SW480 (cell line): Measurements from ENCODE around the gene CAMTA1.

Experiments
- DNase-seq: peaks from one replicate; pipeline ENCODE4 v3.0.0-alpha.2; 2016; ENCODE audit warnings: low spot score

CAMTA1 gene

DNA sequence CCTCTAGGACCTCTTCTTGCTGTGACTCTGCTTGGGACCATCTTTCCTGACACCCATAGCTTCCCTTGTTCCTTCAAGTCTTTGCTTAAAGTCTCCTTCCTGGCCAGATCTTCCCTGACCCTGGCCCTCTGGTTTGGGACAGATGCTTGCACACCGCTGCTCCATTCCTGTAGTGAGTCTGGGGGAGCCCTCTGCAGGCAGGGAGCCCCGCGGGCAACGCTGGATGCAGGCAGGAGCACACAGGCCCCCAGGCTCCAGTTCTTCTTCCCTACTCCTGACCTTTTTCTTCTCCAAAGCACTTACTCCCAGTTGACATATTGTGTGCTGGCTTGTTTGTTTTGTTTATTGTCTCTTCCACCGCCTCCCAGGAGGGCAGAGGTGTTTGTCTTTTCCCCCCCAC lies 413.4 kb downstream of the CAMTA1 start:
- no peak for DNase-seq

DNA sequence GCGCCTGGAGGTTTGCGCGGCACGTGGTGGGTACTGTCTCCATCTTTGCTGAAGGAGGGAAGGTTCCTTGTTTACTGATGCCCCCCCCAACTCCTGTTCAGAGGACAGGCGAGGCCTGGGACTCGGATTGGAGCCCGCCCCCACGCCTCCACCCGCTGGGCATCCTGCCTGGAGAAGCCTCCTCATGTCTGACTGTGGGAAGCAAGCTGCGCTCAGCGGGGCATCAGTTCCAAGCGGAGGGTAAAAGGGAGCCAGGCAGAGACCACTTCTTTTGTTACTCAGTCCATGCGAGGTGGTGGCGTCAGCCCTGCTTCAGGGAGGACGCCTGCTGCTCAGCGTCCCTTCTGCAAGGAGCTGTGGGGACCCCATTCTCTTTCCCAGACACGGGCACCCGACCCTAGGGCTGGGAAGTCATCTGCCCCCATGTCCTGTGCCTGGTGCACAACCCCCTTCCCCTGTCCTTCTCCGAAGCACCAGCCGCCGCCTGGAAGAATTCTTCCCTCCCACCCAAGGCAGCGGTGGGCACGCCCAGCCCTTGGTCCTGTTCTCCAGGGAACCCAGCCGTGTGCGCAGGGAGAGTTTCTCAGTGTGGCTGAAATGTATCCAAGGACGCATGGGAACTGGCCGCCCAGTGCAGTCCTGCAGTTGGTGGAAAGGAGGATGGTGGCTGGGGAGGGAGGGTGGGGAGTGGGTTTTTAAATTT lies 414.0 kb downstream of the CAMTA1 start:
- DNase-seq, result no peak

DNA sequence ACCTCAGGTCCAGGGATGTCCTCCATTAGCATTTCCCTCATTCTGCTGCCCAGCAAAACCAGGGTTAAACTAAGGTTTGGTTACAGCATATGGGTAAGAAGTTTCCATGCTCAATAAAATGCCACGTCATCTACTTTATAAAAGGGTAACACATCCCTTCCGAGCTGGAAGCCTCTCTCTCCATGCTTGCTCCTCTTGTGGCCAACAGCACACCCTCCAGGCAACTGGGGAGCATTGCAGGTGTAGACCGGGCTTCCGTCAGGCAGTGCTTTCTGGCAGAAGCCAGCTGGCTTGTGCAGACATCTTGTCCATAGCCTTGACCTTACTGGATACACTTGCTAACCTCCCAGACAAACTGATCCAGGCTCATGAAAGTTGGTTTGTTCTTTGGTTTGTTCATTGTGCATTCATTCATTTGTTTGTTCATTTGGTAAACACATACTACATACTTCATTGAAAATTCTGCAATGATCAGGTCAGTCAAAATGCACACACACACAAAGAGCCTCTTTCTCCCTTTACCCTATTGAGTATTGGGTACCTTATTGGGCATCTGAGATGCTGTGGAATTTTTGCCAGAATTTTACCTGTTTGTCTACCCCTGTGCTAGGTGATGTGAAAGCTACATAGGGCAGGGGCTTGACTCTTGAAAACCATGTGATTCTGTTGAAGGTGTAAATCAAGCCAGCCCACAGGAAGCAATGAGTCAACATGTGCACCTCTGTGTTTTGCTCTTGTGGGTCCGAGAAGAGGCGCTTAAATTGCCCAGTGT lies 422.8 kb downstream of the CAMTA1 start:
- peak; percentile 57 for DNase-seq

DNA sequence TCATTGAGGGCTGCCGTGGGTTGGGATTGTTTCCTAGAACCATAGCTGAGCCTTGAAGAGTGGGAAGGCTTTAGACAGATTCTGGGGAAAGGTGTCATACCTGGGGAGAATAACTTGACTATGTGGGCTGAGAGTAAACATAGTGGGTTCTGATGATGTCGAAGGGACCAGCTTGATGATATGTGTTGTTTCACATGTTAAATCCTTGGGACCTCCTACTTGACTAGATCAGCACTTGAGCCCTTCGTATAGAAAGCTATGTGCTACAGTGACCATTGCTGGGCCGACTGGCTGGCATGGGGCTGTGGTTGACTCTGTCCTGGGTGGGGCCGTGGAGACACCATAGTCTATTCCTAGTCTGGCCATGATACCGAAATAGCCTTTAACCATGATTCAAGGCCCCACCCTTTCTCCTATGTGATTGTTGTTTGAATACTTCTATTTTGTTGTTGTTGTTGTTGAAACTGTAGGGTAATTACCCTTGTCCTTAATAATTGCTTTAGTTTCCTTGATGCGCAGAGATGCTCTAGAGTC lies 423.5 kb downstream of the CAMTA1 start:
- no peak for DNase-seq

DNA sequence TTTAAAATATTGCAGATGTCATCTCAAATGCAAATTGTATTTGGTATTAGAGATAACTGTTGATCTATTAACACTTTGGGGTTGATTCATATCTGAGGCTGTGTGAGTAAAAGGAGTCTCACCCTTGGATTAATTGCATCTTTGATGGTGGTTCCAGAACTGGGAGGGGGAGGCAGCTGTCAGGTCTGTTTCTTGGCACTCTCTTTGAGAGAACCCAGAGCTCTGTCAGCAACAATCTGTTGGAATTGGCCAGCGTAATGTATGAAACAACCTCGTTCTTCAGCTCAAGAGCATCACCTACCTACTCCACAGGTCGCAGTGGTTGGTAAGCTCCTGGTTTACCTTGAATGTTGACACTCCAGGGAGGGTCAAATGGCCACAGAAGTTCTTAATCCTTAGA lies 424.1 kb downstream of the CAMTA1 start:
- DNase-seq, result no peak

DNA sequence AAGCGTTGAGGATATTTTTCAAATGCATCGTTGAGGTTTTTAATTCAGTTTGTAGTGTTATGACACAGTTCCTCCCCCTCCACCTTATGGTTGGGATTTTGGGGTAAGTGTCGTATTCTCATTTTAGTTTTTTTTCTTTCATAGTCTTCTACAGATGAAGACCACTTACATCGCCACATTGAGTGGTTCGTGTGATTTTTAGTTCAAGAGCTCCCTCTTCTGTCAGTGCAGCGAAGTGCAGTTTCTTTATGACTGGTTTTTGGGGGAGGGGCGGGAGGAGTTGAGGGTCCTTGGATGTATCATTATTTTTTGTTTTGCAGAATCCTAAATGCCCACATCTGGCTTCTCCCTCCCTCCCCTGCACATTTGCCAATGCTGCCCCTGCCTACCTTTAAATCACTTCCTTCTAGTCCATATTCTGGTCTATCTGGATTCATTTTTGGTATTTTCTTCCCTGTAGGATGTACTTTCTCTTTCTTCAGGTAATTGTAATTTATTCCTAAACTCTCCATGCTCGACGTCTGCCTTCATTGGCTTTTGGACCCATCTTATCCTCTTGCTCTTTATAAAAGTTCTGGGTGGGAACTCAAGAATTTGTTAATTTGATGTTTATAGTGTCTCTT lies 433.1 kb downstream of the CAMTA1 start:
- peak; percentile 42 for DNase-seq

DNA sequence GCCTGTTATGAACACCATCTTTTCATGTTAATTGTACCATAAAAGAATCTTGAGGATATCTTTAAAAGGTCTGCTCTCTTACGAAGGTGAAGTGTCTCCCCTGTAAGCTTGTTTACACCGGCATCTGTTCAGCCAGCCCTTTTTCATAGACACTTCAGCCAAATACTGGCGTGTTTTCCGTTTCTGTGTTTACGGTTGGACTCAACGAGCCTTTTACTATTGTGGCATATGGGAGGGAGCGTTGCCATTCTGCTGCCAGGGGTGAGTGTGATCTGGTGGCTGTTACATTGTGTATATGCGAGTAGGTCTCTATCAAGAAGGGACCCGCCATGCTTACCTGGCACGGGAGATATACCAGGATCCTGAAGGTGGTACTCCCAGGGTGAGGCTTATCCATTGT lies 433.8 kb downstream of the CAMTA1 start:
- DNase-seq, result no peak

DNA sequence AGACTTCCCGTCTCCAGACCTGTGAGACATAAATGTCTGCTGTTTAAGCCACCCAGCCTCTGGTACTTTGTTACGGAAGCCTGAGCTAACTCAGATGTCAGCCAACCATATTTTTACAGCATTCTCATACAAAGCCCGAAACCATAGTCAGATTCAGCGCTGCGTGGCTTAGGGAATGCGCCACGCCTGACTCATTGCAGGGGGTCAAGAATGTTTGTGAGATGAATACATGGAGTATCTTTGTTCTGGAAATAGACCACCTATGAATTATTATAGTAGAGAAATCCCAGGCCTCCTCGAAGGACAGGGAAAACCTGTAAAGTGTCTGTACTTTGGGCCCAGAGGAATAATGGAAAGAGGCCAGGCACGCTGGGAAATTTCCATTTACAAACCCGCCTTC lies 434.8 kb downstream of the CAMTA1 start:
- no peak for DNase-seq

DNA sequence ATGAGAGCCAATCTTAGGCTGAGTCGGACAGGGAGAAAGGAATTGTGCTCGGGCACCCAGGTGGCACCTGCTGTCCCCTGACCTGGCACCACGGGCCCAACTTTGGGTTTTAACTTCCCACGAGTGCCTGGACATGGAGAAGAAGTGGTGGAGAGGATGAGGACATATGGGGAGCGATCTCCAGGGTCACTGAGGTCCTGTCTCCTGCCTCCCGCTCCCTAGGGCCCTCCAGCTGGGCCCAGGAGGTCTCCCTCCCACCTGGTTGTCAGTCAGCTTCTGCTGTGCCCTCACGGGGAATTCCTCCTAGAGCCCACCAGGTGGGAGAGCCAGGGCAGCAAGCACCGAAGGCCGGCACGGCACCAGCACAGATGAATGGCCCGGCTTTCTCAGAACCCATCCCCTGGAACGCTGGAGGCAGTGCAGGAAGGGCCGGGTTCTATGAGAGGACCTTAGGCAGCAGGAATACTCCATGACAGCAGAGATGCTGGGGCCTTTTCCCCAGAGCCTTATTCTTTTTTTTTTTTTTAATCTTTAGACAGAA lies 435.5 kb downstream of the CAMTA1 start:
- no peak for DNase-seq

DNA sequence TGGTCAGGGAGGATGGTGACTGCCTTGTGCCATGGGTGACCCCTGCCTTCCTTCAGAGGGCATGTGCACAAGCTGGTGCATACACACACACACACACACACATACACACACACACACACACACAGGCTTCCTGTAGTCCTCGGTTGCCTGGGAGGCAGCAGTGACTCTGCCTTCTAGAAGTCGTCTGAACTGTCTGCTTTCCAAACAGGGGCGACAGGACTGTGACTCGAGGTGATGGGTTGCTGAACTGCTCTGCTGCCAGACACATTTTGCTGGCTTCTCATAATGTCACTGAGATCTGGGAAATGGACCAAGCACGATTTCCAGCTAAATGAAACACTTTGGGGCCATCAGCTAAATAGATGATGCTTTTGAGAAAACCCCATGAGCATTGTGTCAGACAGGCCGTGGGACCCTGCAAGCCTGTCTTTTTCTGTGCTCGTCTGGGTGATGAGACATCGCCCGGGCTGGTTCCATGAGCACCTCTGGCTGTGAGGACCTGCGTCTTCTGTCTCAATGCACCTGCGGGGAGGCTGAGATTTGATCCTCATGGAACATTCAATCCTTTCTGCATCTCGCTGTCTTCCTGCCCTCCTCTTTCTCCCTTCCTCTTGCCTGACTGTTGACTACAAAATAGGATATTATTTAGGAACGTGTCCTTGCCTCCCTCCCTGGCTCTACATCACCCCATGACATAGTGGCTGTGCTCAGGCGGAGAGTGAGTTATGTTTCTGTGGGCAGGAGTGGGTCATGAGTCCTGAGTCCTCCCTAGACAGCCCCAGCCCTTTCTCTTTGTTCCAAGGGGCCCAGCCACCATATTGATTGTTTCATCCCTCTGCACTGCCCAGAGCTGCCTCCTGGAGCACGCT lies 436.8 kb downstream of the CAMTA1 start:
- DNase-seq, result no peak

DNA sequence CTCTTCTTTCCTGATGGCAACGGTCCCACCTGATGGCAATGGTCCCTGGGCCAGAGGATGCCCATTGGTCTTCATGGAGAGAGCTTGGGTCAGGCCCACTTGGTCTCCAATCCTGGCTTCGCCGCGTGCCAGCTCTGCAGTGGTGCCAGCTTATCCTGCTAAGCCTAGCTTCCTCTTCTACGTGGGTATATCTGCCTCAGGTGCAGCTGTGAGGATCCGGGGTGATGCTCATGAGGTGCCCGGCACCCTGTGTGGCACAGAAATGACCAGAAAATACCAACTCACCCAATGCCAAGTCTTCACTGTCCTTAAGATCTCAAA lies 437.4 kb downstream of the CAMTA1 start:
- DNase-seq, result no peak

DNA sequence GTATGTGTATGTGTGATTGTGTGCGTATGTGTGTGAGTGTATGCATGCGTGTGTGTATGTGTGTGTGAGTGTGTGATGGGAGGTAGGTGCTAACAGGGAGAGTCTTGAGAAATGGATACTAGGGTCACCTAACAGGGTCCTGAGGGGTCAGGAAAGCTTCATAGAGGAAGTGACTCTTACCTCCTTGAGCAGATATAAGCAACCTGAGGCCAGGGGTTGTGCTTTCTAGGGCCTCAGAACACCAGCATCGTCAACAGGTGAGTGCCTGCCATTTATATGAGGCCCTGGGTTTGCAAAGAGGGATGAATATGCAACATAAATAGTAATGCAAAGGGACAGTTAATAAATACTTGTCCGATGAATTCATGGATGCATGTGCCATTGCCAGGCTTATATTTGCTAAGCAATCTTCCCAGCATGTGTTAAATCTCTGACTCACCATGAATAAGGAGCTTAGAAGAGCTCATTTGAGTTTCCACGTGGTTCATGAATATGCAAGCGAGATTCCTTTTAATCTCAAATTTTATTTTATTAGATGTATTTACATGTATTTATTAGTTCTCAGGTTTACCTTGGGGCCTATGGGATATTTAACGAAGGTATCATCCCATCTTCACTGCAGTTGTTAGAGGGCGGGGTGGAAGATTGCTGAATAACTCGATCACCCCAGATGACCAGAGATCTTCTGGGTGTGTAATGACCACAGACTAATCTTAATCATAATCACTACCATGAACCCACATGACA lies 438.3 kb downstream of the CAMTA1 start:
- no peak for DNase-seq

DNA sequence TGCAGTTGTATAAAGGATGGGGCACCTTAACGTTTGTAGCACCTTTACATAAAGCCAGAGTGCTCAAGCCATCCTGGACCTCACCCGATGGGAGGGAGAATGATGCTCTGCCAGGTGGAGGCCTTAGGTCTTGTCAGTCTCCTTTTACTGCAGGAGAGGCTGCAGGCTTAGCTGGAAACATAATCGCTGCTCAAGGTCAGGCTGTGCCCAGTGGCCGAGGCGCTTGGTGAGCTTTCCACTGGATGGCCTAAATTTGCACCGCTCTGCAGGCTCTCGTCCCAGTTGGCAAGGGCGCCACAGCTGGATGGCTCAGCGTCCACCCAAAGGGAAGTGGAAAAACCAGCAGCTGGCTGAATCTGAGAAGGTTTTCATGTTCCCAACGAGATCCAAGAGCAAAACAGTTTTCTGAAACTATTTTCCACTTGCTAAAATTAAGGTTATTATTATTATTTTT lies 438.9 kb downstream of the CAMTA1 start:
- DNase-seq, result no peak

DNA sequence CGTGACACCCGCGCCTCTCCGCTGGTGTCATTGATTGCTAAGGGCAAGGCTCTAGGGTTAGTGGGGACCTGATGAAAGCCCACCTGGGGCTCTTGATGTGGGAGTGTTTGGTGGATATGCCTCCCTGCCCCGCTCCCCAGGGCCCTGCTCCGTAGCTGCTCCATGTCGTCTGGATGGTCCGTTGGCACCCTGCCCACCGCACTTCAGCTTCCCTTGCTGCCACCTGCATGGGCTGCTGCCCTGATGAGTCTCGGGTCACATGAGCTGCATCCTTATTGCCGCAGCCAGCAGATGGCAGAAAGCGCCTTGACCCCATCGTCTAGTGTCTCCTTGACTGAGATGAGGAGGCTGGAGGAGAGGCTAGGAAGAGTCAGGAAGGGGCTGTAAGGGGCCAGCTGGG lies 439.4 kb downstream of the CAMTA1 start:
- DNase-seq, result no peak

DNA sequence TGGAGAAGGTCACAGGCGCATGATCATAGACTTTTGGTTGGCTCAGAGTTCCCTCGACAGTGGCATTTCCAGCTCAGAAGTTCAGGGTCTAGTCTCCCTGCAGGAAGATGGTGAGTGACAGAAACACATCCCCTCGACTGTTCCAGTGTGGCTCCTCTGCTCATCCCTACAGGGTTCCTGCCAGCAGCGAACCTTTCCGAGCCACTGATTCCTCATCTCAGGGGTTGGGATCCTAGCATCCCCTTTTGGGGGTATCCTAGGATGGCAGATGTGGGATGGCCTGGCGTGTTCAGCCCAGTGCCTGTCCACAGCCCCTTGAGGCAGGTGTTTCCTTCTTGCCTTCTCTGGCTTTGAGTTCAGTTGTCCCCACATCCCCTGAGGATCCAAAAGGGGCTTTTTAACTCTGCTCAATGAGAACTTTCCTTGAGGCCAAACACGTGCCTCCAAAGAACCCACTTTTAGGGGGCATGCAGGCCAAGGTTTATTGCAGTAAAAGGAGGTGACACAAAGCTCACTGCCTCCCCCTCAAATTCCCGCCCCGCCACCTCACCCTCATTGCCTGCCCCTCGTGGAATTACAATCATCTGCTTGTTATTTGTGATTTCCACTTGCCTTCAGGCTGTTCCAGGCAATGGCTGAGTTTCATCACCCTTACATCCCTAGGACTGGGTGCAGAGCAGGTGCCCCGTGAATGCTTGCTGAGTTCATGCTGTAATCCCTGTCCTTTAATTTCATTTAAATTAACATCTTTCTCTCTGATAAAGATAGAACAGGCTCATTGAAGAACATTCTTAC lies 440.7 kb downstream of the CAMTA1 start:
- DNase-seq, result no peak

DNA sequence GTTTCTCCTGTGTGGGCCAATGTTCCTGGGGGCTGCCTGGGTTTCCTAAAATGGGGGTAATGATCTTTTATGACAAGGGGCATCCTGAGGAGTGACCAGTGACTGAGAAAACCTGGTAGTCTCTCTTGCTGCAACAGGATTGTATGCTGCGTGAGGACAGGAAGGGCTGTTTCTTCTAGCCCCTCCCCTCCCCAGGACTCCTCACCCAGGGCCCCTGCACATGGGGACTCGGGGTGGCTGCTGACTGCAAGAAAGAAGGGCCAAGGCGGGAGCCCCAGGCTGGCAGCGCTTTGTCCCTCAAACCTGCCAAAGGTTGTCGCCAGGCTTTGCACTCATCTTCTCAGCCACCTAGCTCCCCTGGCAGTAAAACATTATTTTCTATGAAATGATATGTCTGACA lies 442.4 kb downstream of the CAMTA1 start:
- no peak for DNase-seq

DNA sequence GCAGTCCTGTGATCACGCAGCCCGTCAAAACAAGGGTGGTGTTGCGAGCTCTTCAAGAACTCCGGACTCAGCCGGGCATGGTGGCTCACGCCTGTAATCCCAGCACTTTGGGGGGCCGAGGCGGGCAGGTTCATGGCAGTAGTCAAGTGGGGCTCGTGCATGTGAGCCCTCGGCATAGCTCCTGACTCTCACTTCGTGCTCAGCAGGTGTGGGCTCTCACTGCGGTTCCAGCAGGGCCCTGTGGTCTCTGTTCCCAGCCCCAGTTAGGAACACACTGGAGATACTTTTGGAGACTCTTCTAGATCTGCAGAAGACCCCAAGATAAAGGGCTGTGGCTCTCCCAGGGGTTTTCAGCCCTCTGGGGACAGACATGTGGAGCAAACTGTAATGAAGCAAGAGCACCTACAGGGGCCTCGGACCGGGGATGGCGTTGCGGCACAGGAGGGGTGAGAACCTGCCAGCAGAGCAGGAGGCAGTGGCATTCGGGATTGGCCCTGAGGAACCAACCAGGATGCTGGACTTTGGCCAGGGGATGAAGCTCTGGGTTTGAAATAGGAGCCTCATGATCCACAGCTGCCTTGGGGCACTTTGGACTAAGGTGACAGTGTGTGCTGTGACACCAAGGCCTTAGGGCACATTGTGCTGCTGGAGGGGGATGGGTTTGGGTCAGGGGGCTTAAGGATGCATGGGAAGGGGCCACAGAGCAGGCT lies 443.2 kb downstream of the CAMTA1 start:
- peak; percentile 8 for DNase-seq

DNA sequence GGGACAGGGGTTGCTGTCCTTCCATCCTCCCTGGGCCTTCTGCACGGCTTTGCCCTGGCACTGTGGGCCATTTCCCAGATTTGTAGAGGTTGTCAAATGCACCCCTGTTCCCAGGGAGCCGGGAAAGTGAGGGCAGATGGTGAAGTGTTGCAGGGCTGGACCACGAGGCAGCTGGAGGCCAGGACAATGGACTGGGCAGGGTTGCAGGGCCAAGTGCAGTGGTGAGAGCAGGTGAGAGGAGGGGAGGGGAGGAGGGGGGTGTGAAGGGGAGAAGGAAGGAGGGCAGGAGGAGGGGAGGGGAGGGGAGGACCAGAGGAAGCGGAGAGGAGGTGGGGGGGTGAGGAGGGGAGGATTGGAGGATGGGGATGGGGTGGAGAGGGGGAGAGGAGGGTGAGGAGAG lies 443.9 kb downstream of the CAMTA1 start:
- DNase-seq, result no peak
